ENCODE results near the gene GYPB.
"Not testable (repeated sequence)": the region's sequence is repeated elsewhere in the genome, so short reads cannot be mapped to it uniquely, and the experiment has no call there.

Gene GYPB

GRCh38 chr4:144008602-144009001, 10.6 kb downstream of the GYPB start:
- not testable (repeated sequence) for DNase-seq

- not testable (repeated sequence) for DNase-seq
Observed at GRCh38 chr4:144007960-144008359, 11.2 kb downstream of the GYPB start.

- not testable (repeated sequence) for DNase-seq
Observed at GRCh38 chr4:144006200-144006803, 12.9 kb downstream of the GYPB start.

DNA sequence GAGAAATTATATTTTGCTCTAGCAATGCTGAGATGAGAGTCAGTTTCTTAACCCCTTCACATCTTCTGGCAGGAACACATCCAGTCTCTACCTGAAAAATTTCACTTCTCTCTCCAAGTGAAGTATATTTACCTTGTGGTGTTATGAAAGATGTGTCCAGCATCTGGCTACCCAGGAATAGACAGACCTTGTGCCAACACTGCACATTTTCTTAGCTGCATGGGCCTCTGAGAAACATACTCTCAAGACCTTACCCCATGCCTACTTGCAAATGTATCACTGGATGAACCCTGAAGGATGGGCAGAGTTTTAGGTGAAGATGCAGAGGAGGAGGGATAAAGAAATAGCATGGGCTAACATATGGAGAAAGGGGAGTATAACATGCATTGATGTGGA, 13.6 kb downstream of the GYPB start:
- not testable (repeated sequence) for DNase-seq

- not testable (repeated sequence) for DNase-seq
Observed at GRCh38 chr4:144004868-144005557, 14.2 kb downstream of the GYPB start.

DNA sequence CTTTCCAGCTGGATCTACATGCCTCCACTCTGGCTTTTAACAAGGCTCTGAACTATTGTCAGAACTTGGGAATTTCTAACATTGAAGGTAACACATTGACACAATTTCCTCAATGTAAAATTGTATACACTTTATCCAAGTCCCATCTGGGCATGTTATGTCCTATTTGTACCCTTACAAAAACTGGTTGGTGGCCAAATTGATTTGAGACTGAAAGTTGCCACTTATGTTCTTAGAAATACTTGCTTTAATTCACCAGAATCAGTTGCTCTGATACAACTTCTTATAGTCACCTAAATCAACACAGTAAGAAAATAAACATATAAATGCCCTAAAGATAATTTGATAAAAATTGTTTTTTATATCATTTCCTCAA, 15.3 kb downstream of the GYPB start:
- DNase-seq = not testable (repeated sequence)

GRCh38 chr4:144003205-144003889, 15.8 kb downstream of the GYPB start:
- not testable (repeated sequence) for DNase-seq

GRCh38 chr4:144000331-144000995, 18.7 kb downstream of the GYPB start:
- not testable (repeated sequence) for DNase-seq

DNA sequence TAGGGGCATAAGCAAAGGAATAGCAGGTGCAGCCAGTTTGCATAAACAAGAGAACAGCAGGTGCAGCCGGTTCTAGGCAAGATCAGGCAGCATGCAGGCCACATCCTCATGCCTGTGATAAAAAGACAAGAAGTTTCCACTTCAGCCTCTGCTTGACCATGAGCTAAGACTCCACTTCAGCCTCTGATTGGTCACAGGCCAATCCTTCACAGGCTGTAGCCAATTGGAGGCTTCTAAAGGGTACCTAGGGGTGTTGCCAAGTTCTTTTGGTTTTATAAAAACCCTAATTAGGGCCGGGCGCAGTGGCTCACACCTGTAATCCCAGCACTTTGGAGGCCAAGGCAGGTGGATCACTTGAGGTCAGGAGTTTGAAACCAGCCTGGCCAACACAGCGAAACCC, 23.0 kb downstream of the GYPB start:
- not testable (repeated sequence) for DNase-seq

- not testable (repeated sequence) for DNase-seq
Observed at GRCh38 chr4:143991761-143992160, 27.4 kb downstream of the GYPB start.

GRCh38 chr4:143990717-143991116, 28.5 kb downstream of the GYPB start:
- not testable (repeated sequence) for DNase-seq

GRCh38 chr4:143986180-143986579, 33.0 kb downstream of the GYPB start:
- no peak for DNase-seq

DNA sequence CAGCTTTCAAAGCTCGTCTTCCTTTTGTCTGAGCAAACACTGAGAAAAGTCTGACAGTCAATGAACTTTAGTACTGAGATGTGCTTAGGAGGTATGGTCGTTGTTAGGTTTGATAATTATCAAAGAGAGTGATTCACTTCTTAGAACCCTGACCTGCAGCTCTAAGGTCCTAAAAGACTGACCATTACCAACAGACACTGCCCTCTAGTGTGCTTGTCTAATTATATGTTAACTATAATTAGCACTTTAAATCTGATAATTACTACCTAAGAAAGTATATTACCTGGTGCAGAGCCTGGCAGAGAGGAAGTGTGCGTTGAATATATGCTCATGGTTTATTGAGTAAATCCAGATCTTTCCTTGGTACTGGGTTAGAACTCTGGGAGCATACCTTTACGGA, 38.4 kb downstream of the GYPB start:
- not testable (repeated sequence) for DNase-seq

DNA sequence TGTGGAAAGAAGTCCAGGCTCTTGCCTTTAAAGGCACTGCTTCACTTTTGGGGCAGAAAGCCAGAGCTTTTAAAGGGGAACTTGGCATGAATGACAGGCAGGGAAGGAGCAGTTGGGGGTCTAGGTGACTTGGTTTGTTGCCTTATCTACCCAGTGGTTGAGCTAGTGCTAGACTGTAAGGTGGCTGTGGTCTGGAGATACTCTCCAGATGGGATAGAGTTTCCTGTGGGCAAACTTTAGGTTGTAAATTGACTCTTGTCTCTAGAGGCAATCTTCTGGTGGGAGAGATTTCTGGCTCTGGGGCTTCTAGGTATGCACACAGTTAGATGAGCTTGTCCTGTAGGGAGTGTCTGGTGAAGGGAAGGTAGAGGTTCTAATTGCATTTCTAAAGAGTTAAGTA, 43.7 kb downstream of the GYPB start:
- DNase-seq = not testable (repeated sequence)

DNA sequence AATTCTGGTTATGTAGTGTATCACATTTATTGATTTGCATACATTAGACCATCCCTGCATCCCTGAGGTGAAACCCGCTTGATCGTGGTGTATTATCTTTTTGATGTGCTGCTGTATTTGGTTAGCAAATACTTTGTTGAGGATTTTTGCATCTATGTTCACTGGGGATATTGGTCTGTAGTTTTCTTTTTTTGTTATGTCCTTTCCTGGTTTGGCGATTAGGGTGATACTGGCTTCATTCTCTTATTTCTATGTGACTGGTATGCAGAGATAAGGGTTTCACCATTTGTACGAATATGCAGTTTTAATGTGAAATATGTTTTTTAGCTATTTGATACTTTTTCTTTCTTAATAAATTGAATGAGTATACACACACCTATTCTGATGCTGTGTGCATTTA, 45.2 kb downstream of the GYPB start:
- not testable (repeated sequence) for DNase-seq

GRCh38 chr4:143961075-143961474, 58.1 kb downstream of the GYPB start:
- DNase-seq = no peak

DNA sequence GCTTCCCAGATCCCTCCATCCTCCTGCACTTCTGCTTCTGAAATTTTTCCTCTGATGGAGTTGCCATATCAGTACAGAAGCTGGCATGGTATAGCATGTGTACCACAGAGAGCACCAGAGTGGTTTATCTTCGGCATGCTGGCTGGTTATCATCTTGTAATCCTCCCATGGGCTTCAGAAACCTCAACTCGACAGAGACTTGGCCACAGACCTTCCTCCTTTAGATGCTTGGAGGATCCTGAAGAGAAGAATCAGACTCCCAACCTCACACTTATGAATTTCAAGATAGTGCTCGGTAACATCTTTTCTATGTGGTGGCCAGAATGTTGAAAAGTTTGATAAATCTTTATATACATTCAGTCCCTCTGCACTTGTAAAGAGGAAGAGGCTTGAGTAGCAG, 63.9 kb downstream of the GYPB start:
- not testable (repeated sequence) for DNase-seq

GRCh38 chr4:143951458-143951972, 67.7 kb downstream of the GYPB start:
- not testable (repeated sequence) for DNase-seq

- not testable (repeated sequence) for DNase-seq
Observed at GRCh38 chr4:143950967-143951366, 68.2 kb downstream of the GYPB start.

GRCh38 chr4:143950185-143950584, 69.0 kb downstream of the GYPB start:
- not testable (repeated sequence) for DNase-seq

DNA sequence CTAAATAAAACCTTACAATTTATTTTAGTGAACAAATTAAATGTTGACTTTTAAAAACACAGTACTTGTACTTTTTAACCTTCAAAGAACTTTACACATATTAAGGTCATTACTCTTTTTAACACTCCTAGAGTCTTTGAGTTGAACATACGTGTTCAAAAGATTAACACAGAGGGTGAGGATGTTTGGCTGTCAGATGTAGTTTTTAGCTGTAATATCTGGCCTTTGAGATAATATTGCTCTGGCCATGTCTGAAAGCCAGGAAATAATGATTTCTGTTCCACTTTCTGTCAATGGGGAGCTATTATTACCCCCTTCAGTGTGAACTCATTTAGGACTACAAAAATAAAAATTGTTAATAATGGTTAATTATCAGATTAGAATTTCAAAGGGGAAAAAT, 71.7 kb downstream of the GYPB start:
- not testable (repeated sequence) for DNase-seq

All from NCI-H2081 (cell line).